ENCODE results near the gene MINDY4.

Gene MINDY4

GRCh38 chr7:30906014-30906413, 134.8 kb downstream of the MINDY4 start:
- DNase-seq = no peak

GRCh38 chr7:30906515-30907240, 135.5 kb downstream of the MINDY4 start:
- DNase-seq = no peak

DNA sequence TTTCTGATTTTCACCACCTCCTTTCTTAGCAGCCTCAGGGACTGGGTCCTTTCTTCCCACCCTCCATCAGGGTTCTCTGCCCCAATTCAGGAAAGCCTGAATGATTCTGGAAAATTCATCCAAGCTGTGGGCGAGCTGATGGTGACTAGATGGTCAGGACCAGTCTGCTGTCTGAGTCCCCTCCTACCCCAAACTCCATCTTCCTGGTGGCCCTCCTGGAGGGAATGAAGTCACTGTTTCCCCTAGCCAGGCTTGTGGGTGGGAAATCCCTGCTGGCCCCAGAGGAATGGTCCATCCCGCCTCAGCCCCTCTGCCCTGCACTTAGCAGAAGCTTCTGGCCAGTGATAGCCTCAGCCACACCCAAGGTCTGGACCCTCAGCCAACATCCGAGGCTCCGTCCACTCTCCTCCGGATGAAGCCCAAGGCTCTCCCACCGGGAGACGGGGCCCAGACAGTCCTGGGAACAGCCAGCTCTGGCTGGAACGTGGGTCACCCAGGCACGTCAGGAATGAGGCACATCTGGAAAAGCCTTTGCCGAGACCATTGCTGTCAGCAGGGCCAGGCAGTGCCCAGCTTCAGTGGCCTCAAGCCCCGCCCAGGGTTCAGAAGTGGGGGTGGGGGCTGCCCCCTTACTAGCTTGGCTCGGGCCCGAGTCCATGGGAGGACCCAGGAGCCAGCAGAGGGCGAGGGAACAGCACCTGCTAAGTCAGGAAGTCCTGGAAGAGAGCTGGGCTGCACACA, 136.5 kb downstream of the MINDY4 start:
- no peak for DNase-seq

GRCh38 chr7:30908681-30909080, 137.5 kb downstream of the MINDY4 start:
- no peak for DNase-seq

GRCh38 chr7:30909431-30909830, 138.2 kb downstream of the MINDY4 start:
- DNase-seq = no peak

DNA sequence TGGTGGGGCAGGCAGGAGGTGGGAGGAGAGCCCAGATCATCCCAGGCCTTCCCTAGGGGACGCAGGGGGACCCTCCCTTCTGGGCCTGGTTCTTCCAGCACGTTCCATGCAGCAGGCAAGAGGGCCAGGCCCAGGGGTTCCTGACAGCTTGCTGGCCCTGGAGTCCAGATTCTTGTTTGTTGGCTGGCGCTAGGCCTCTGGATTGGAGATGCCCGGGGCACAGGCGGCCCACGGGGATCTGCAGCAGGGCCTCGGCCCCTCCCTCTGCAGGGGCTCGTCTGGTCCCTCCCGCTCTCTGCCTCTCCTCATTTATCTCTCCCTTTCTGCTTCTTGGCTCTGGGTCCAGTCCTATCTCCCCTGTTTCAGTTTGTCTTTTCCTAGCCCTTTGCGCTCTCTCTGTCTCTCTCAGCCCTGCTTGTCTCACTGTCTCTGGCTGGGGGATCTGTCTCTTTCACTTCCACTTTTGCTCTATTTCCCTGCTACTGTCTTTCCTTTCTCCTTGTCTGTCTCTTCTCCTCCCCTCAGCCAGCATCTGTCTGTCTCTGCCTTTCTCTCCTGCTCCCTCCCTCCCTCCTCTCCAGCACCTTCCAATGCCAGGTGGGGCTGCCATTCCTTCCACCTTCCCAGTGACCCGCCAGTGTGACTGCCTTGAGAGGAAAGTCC, 139.3 kb downstream of the MINDY4 start:
- DNase-seq = no peak

GRCh38 chr7:30911133-30911532, 139.9 kb downstream of the MINDY4 start:
- no peak for DNase-seq

DNA sequence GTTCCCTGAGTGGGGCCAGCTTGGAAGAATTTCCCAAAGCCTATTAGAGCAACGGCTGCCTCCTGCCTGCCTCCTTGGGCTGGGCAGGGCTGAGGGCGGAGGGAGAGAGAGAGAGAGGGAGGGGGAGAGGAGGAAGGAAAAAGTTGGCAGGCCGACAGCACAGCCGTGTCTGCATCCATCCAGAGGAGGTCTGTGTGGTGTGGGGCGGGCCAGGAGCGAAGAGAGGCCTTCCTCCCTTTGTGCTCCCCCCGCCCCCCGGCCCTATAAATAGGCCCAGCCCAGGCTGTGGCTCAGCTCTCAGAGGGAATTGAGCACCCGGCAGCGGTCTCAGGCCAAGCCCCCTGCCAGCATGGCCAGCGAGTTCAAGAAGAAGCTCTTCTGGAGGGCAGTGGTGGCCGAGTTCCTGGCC, 140.3 kb downstream of the MINDY4 start, which contains the start of gene AQP1:
TSS of gene AQP1 (plus strand) at position 293 of the 409 bp plus-strand sequence. CDS start at position 350, 57 bp downstream.
- DNase-seq = no peak

GRCh38 chr7:30912021-30912730, 141.0 kb downstream of the MINDY4 start:
- no peak for DNase-seq

DNA sequence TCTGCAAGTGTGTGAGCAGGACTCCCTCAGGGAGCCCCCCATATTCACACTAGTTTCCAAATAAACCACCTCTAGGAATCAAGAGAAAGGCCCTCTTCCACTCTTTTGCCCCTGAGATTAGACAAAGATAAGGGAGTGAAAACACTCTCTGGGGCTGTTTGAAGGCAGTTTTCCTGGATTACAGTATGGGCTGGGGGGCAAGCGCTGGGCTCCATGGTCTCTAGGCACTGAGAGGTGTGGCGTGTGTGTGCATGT, 141.4 kb downstream of the MINDY4 start:
- DNase-seq = no peak

DNA sequence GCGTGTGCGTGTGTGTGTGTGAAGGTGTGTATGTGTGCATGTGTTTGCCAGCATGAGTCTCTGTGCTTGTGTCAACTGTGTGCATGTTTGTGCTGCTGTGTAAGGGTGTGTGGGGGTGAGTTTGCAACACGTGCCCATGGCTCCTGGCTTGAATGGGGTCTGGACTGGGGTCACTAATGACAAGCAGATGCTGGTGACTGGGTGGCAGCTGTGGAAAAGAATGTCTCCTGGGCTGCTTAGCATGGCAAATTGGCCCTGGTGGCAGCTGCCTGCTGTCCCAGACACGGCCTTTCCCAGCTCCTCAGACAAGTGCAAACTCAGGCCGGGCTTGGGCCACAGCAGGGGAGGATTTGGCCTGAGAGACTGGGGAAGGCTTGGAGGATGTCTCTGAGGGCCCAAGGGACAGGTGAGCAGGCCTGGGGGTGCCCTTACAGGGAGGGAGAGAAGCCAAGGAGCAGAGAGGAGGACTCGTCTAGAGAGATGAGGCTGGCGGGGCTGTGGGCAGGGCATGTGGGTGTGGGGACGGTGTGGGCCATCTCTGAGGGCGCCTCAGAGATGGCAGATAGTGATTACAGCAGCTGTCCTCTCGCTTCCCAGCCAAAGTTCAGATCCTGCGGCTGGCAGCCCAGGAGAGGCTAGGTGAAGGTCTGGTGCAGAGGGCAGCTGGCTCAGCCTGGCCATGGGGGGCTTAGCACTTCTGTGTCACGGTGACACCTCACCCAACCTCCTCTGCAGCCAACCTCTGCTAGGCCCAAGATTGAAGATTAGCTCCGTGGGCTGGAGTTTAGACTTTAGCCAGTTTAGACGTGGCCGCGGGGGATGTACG, 142.0 kb downstream of the MINDY4 start:
- no peak for DNase-seq

DNA sequence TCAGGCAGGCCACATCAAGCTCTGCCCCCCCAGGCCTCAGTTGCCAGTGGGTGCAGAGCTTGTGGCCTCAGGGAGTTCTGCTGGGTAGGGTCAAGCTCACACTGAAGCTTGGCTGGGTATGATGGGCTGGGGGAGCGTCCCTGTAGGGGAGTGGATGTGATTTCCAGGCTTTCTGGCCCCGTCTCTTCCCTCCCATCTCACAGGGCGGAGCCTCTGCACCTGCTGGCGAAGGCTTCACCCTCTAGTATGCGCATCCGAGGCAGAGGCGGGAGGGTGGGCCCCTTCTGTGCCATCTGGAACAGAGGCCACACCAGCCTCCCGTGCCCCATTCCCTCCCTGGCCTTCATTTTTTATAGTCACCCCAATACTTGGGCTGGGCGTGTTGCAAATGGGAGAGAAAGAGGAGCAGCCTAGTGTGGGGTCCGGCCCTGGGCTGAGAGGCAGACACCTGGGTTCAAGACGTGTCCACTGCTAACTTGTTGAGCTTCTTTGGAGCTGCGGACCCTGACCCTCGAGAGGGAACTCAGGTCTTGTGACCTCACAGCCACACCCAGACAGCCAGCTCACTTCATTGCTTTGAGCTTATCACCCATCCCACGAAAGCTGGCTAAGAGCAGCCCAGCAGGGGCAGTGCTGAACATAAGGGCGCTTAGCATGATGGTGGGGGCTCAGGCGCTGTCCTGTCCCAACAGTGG, 142.8 kb downstream of the MINDY4 start:
- DNase-seq = no peak

- DNase-seq = no peak
Measured at GRCh38 chr7:30914596-30914995, 143.4 kb downstream of the MINDY4 start.

DNA sequence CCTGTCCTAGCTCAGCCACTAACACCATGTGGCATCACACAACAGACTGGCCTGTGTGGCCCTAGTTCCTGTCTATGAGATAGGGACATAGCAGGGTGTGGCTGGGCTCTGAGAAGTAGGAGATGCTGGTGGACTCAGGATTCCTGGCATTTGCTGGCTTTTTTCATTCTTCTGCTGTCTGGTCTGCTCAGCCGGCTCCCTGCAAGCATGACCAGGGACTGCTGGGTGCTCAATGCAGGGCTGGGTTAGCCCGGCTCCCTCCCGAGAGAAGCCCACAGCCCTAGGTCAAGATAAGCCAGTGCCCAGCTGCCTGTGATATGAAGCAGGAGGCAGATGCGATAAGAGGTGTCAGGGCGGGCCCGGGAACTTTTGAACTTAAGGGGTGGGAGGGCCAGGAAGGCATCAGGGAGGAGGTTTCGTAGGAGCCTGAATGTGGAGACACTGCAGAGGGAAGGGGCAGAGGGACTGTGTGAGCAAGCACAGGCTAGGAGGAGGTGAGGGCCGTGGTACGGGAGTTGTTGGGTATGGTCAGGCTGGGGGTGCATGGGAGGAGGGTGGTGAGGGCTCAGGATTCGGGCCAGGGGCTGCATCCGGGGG, 143.9 kb downstream of the MINDY4 start:
- no peak for DNase-seq

- DNase-seq = no peak
Measured at GRCh38 chr7:30915751-30916150, 144.5 kb downstream of the MINDY4 start.

- no peak for DNase-seq
Measured at GRCh38 chr7:30916255-30916654, 145.0 kb downstream of the MINDY4 start.

DNA sequence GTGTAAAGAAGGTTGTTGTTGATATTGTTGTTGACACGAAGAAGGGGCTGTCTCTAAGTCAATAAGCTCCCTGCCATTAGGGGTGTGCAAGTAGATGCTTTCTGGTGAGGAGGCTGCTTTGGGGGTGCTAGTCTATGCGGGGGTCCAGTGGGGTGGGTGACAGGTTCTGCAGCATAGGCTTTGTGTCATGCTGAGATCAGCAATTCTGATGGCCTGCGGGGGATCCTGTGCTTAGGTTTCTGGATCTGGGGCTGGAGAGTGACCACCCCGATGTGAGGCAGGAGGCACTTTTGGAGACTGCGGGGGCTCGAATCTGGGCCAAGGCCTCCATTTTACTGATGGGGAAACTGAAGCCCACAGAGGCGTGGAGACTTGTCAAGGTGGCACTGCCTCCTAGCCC, 145.6 kb downstream of the MINDY4 start:
- no peak for DNase-seq

GRCh38 chr7:30917216-30917893, 146.1 kb downstream of the MINDY4 start:
- DNase-seq = no peak

- no peak for DNase-seq
Measured at GRCh38 chr7:30918676-30919075, 147.5 kb downstream of the MINDY4 start.

- no peak for DNase-seq
Measured at GRCh38 chr7:30920021-30920583, 148.9 kb downstream of the MINDY4 start.

All from activated gamma-delta T cell (primary cell).